Measurements from ENCODE around the gene OR2C3. TPM values are rescaled to one million over a fixed set of nuclear protein-coding genes. Genes with fewer than 3 reads are reported as not detected.
"Not testable (repeated sequence)": the region's sequence is repeated elsewhere in the genome, so short reads cannot be mapped to it uniquely, and the experiment has no call there.

OR2C3 gene
- total and polyA plus RNA-seq, 2 donors: 0.04 to 0.37 TPM

DNA sequence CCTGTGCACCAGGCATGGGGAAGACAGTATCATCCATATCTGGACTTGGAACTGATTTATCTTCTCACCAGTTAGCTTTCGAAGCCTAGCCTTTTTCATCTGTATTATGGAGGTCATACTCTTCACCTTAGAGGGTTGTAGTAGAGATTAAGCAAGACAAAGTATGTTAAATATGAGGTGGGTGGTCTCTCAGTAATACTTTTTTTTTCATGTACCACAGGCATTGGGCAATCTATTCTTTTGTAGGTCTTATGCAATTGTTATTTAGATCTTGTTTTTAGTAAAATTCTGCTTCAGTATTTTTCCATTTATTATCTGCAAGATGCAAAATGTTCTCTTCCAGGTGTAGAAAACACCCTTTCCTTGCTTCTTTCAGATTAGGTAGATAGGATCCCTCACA, 43.1 kb downstream of the OR2C3 start:
- no peak for DNase-seq (ENCODE audit: extremely low spot score)
- Histone ChIP-seq H3K27ac (ENCODE audit: low read depth) (no peak overlapping the region), H3K4me3 (ENCODE audit: low read depth, low read length) (no peak overlapping the region), H3K4me1 (ENCODE audit: insufficient read depth) (no peaks in the 10 kb centered on the region), H3K36me3 (ENCODE audit: insufficient read depth) (no peaks in the 10 kb centered on the region)
- WGBS: 33% methylated on average over 1 of the region's 1 CpG

DNA sequence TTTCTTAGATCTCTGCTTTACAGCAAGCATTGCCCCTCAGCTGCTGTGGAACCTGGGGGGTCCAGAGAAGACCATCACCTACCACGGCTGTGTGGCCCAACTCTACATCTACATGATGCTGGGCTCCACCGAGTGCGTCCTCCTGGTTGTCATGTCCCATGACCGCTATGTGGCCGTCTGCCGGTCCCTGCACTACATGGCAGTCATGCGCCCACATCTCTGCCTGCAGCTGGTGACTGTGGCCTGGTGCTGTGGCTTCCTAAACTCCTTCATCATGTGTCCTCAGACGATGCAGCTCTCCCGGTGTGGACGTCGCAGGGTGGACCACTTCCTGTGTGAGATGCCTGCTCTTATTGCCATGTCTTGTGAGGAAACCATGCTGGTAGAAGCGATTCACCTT, 44.9 kb downstream of the OR2C3 start:
- H3K27ac ChIP-seq (ENCODE audit: low read depth): no peak overlapping the region
- no peaks in the 10 kb centered on the region for H3K36me3 ChIP-seq (ENCODE audit: insufficient read depth)
- DNase-seq (ENCODE audit: extremely low spot score): no peak
- H3K4me3 ChIP-seq (ENCODE audit: low read depth, low read length): no peak overlapping the region
- WGBS: 91% methylated on average over 12 of the region's 12 CpGs
- no peaks in the 10 kb centered on the region for H3K4me1 ChIP-seq (ENCODE audit: insufficient read depth)

DNA sequence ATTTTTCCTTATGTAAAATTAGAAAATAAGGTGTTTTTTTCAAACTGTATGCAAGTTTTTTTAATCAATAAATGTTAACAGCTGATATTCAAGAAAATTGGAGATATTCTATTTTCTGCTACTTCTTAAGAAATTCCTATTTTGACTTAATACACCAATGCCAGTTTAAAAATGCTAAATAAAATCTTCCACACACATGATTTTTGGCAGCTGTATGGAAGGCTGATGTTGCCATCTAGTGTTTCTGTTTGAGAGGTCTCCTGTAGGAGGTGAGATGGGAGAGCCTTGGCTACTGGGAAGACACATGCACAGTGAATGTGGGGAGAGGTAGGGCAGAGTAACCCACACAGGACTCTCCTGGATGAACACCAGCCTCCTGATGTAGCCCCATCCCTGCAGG, 49.2 kb downstream of the OR2C3 start:
- Histone ChIP-seq H3K36me3 (ENCODE audit: insufficient read depth) (no peaks in the 10 kb centered on the region), H3K4me3 (ENCODE audit: low read depth, low read length) (no peak overlapping the region), H3K4me1 (ENCODE audit: insufficient read depth) (no peaks in the 10 kb centered on the region), H3K27ac (ENCODE audit: low read depth) (no peak overlapping the region)
- DNase-seq (ENCODE audit: extremely low spot score): no peak

DNA sequence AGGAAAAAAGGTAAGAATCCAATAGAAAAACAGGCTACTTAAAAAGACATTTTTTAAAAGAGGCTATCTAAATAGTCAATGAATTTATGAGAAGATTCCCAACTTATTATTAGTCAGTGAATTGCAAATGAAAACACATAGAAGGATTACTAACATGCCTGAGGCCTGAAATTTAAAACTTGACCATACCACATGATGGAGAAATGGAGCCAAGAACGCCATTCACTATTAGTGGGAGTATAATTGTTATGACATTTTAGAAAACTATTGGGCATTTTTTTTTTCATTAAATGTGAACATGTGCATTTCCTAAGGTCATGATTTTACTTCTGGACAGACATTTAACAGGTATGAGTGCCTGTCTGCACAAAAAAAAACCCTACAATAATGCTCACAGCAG, 53.5 kb downstream of the OR2C3 start:
- Histone ChIP-seq H3K4me3 (ENCODE audit: low read depth, low read length) (no peak overlapping the region), H3K27ac (ENCODE audit: low read depth) (no peak overlapping the region), H3K36me3 (ENCODE audit: insufficient read depth) (no peaks in the 10 kb centered on the region), H3K4me1 (ENCODE audit: insufficient read depth) (no peaks in the 10 kb centered on the region)
- no peak for DNase-seq (ENCODE audit: extremely low spot score)
- WGBS: 65% methylated on average over 1 of the region's 1 CpG

DNA sequence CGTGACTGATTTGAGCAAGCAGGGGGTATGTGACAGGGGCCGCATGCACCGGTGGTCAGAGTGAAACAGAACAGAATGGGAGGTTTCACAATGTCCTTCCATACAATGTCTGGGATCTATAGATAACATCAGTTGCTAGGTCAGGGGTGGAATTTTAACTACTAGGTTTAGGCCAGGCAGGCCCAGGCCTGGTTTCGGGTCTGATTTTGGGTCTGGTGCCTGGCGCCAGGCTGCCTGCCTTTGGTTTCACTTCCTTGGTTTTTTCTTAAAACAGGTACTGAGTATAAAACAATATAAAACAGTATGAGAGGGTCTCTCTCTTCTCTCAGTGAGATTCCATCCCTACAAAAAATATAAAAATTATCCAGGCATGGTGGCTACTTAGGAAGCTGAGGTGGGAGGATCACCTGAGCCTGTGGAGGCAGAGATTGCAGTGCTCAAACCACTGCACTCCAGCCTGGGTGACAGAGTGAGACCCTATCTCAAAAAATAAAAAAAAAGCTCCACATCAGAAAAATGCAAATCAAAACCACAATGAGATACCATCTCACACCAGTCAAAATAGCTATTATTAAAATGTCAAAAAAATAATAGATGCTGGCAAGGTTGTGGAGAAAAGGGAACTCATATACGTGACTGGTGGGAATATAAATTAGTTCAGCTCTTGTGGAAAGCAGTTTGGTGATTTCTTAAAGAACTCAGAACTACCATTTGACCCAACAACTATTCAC, 59.7 kb downstream of the OR2C3 start:
- not testable (repeated sequence) for H3K36me3 ChIP-seq (ENCODE audit: insufficient read depth); H3K27ac ChIP-seq (ENCODE audit: low read depth); DNase-seq (ENCODE audit: extremely low spot score); H3K4me3 ChIP-seq (ENCODE audit: low read depth, low read length); H3K4me1 ChIP-seq (ENCODE audit: insufficient read depth)
- 86% methylated on average over 6 of the region's 6 CpGs for WGBS

DNA sequence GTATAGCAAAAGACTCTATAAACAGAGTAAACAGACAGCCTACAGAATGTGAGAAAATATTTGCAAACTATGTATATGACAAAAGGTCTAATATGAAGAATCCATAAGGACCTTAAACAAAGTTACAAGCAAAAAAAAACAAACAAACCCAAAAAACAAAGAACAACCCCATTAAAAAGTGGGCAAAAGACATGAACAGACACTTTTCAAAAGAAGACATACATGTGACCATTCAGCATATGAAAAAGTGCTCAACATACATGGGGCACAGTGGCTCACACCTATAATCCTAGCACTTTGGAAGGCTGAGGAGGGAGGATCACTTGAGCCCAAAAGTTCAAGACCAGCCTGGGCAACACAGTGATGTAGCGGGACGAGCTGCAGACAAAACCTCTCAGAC, 60.4 kb downstream of the OR2C3 start:
- Histone ChIP-seq H3K4me1 (ENCODE audit: insufficient read depth) (no peaks in the 10 kb centered on the region), H3K36me3 (ENCODE audit: insufficient read depth) (no peaks in the 10 kb centered on the region), H3K4me3 (ENCODE audit: low read depth, low read length) (no peak overlapping the region), H3K27ac (ENCODE audit: low read depth) (no peak overlapping the region)
- DNase-seq (ENCODE audit: extremely low spot score): no peak
- WGBS: 88% methylated on average over 2 of the region's 2 CpGs

Other genes with a start within 250 kb of the OR2C3 start
- gene ZNF496, start 204.6 kb downstream of the OR2C3 start, total RNA-seq: 17.2 TPM
- gene ZNF496, start 204.6 kb downstream of the OR2C3 start, polyA plus RNA-seq: 27.8 TPM
- gene NLRP3, start 120.3 kb downstream of the OR2C3 start, total RNA-seq: 2.4 TPM
- 2.8 TPM for gene NLRP3, start 120.3 kb downstream of the OR2C3 start, polyA plus RNA-seq
- gene OR2B11, start 78.3 kb downstream of the OR2C3 start, total RNA-seq: not detected
- not detected for gene OR2B11, start 78.3 kb downstream of the OR2C3 start, polyA plus RNA-seq
- 1.1 TPM for gene GCSAML, start 12.7 kb upstream of the OR2C3 start, total RNA-seq
- 0.42 TPM for gene GCSAML, start 12.7 kb upstream of the OR2C3 start, polyA plus RNA-seq
- gene OR2G2, start 51.9 kb upstream of the OR2C3 start, total RNA-seq: not detected
- gene OR2G2, start 51.9 kb upstream of the OR2C3 start, polyA plus RNA-seq: not detected
- gene OR2G3, start 69.1 kb upstream of the OR2C3 start, total RNA-seq: not detected
- not detected for gene OR2G3, start 69.1 kb upstream of the OR2C3 start, polyA plus RNA-seq
- gene OR13G1, start 143.3 kb upstream of the OR2C3 start, total RNA-seq: not detected
- gene OR13G1, start 143.3 kb upstream of the OR2C3 start, polyA plus RNA-seq: not detected
- not detected for gene OR6F1, start 180.2 kb upstream of the OR2C3 start, total RNA-seq
- not detected for gene OR6F1, start 180.2 kb upstream of the OR2C3 start, polyA plus RNA-seq
- gene OR14K1, start 202.2 kb upstream of the OR2C3 start, total RNA-seq: not detected
- not detected for gene OR14K1, start 202.2 kb upstream of the OR2C3 start, polyA plus RNA-seq
- gene OR14A2, start 211.7 kb upstream of the OR2C3 start, total RNA-seq: not detected
- not detected for gene OR14A2, start 211.7 kb upstream of the OR2C3 start, polyA plus RNA-seq
- gene OR1C1, start 224.1 kb upstream of the OR2C3 start, total RNA-seq: not detected
- not detected for gene OR1C1, start 224.1 kb upstream of the OR2C3 start, polyA plus RNA-seq

Measured in urinary bladder (tissue), 4 donors.